ENCODE results near the gene CCNJL. TPM values are rescaled to one million over a fixed set of nuclear protein-coding genes. Genes with fewer than 3 reads are reported as not detected.
"Not testable (repeated sequence)": the region's sequence is repeated elsewhere in the genome, so short reads cannot be mapped to it uniquely, and the experiment has no call there.

Gene CCNJL
- polyA plus RNA-seq, 2 donors, result 0.44 to 0.59 TPM

DNA sequence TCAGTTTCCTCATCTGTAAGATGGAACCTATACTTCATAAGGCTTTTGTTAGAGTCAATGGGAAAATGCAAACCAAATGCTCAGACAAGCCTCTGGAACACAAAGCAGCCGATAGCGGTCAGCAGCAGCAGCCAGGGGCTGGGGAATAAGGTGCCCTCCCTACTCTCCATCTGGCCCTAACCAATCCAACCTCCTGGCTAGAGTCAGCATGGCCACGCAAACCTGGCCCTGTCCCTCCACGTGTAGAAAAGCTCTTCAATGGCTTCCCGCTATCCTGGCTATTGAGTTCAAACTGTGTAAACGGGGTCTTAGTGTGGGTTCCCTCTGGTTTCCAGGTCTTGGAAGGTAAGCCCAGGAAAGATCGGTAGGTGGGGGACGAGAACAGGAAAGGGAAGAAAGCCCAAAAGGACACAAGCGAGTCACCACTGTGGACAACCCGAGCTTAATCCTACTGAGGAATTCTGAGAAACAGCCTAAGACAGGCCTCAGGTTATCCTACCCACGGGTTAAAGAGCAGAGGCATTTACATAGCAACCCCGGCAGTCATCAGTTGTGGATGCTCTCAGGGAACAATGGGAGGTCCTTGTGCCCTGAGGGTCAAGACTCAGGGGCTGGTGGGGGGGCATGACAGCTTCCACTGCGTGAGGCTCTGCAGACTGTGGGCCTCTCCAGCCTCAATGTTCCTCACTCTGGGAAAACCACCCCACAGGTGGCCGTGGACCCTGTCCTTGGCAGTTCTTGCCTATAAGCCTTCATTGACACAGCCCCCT lies 52.2 kb downstream of the CCNJL start:
- WGBS, 2 donors, result 89% methylated on average over 14 of the region's 14 CpGs
- Histone ChIP-seq H3K27me3 (ENCODE audit: control insufficient read depth in 1 of 2, insufficient read depth in 2 of 2, low read length in 2 of 2) (no peaks in the 10 kb centered on the region), H3K4me3 (ENCODE audit: low read depth in 1 of 2, low read length in 2 of 2) (no peak overlapping the region), H3K4me1 (ENCODE audit: control insufficient read depth in 2 of 2, insufficient read depth in 2 of 2, low read length in 1 of 2) (no peaks in the 10 kb centered on the region), H3K9me3 (ENCODE audit: control insufficient read depth in 2 of 2, insufficient read depth in 1 of 2, low read depth in 1 of 2, low read length in 1 of 2) (no peaks in the 10 kb centered on the region), H3K27ac (ENCODE audit: low read depth in 2 of 2, low read length in 1 of 2) (no peak overlapping the region), H3K36me3 (ENCODE audit: control insufficient read depth in 2 of 2, insufficient read depth in 2 of 2, low read length in 1 of 2) (no peaks in the 10 kb centered on the region)

DNA sequence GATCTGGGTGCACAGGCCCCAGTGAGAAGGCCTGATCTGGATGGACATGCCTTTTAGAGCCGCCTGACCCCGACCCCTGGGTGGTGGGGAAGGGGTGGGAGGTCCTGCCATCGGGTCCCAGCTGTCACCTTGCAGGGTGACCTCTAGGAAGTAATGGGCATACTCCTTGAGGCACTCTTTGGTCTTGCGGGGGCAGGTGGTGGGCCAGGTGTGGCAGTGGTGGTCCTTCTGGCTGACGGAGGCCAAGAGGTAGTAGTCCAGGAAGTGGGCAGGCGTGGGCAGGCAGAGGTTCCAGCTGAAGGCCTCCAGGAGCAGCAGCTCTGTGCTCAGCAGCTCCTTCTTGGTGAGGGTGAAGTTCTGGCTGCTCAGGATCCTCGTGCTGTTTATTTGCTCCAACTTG lies 53.0 kb downstream of the CCNJL start:
- Histone ChIP-seq H3K9me3 (ENCODE audit: control insufficient read depth in 2 of 2, insufficient read depth in 1 of 2, low read depth in 1 of 2, low read length in 1 of 2) (no peaks in the 10 kb centered on the region), H3K36me3 (ENCODE audit: control insufficient read depth in 2 of 2, insufficient read depth in 2 of 2, low read length in 1 of 2) (no peaks in the 10 kb centered on the region), H3K27me3 (ENCODE audit: control insufficient read depth in 1 of 2, insufficient read depth in 2 of 2, low read length in 2 of 2) (no peaks in the 10 kb centered on the region), H3K4me3 (ENCODE audit: low read depth in 1 of 2, low read length in 2 of 2) (no peak overlapping the region), H3K4me1 (ENCODE audit: control insufficient read depth in 2 of 2, insufficient read depth in 2 of 2, low read length in 1 of 2) (no peaks in the 10 kb centered on the region), H3K27ac (ENCODE audit: low read depth in 2 of 2, low read length in 1 of 2) (no peak overlapping the region)
- WGBS, 2 donors, result 83 to 84% methylated on average over 7 of the region's 7 CpGs

DNA sequence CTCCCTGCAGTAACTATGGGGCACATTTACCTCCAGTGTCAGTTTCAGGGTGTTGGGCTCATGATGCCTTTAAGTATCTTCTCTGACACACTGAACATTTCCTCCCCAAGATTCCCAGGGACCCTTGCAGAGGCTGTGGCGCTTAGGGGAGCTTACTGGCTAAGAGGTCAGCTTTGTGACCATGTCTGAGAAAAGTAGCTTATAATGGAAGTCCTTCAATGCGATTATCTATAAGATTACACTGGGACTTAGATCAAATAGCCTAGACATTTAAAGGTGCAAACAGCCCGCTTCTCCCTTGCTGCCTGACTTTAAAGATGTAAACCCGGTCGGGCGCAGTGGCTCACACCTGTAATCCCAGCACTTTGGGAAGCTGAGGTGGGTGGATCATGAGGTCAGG lies 57.7 kb downstream of the CCNJL start:
- no peak overlapping the region for H3K4me3 ChIP-seq (ENCODE audit: low read depth in 1 of 2, low read length in 2 of 2)
- 94 to 96% methylated on average over 6 of the region's 6 CpGs for WGBS, 2 donors
- H3K9me3 ChIP-seq (ENCODE audit: control insufficient read depth in 2 of 2, insufficient read depth in 1 of 2, low read depth in 1 of 2, low read length in 1 of 2), result no peaks in the 10 kb centered on the region
- no peaks in the 10 kb centered on the region for H3K27me3 ChIP-seq (ENCODE audit: control insufficient read depth in 1 of 2, insufficient read depth in 2 of 2, low read length in 2 of 2)
- H3K27ac ChIP-seq (ENCODE audit: low read depth in 2 of 2, low read length in 1 of 2), result no peak overlapping the region
- peaks cover 2 to 5% of the 10 kb centered on the region in 2 donors for H3K4me1 ChIP-seq (ENCODE audit: control insufficient read depth in 2 of 2, insufficient read depth in 2 of 2, low read length in 1 of 2)
- no peaks in the 10 kb centered on the region for H3K36me3 ChIP-seq (ENCODE audit: control insufficient read depth in 2 of 2, insufficient read depth in 2 of 2, low read length in 1 of 2)

DNA sequence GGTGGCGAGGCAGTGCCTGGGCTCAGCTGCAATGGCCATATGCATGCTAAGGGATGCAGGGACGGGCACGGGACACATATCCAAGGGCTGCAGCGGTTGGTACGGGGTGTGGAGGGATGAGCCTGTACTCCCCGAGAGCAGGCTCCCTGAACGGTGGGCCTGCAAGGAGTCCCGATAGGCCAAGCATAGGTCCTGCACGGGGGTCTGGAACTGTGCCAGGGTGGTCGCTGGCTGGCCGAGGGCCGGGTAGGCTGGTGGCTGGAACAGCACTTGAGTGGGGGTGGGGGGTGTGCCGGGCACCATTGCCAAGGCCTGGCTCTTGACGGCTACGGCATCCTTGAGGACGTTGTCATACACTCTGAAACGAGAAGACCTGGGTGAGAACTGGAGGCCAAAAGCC lies 58.9 kb downstream of the CCNJL start:
- Histone ChIP-seq H3K4me1 (ENCODE audit: control insufficient read depth in 2 of 2, insufficient read depth in 2 of 2, low read length in 1 of 2) (peaks cover 2 to 5% of the 10 kb centered on the region in 2 donors), H3K9me3 (ENCODE audit: control insufficient read depth in 2 of 2, insufficient read depth in 1 of 2, low read depth in 1 of 2, low read length in 1 of 2) (no peaks in the 10 kb centered on the region), H3K36me3 (ENCODE audit: control insufficient read depth in 2 of 2, insufficient read depth in 2 of 2, low read length in 1 of 2) (no peaks in the 10 kb centered on the region), H3K27me3 (ENCODE audit: control insufficient read depth in 1 of 2, insufficient read depth in 2 of 2, low read length in 2 of 2) (no peaks in the 10 kb centered on the region), H3K4me3 (ENCODE audit: low read depth in 1 of 2, low read length in 2 of 2) (no peak overlapping the region), H3K27ac (ENCODE audit: low read depth in 2 of 2, low read length in 1 of 2) (no peak overlapping the region)
- 92% methylated on average over 16 to 17 of the region's 17 CpGs for WGBS, 2 donors

DNA sequence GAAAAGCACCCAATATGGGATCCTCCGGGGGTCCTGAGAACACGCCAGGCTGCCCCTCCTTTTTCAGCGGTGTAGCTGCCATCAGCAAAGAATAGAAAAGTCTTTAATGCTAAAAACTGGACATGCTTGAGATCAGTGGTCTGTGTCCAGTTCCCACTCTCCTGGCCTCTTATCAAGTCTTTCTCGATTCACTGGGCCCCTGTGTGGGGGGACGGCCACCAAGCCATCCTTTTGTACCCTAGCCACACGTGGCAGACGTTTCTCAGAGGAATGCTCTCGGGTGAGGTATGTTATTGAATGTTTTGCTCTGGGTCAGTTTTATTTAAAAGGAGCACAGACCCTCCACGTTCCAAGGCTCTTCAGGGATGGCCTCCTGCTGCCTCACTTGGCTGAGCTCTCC lies 59.4 kb downstream of the CCNJL start:
- H3K4me1 ChIP-seq (ENCODE audit: control insufficient read depth in 2 of 2, insufficient read depth in 2 of 2, low read length in 1 of 2), result peaks cover 2 to 5% of the 10 kb centered on the region in 2 donors
- H3K9me3 ChIP-seq (ENCODE audit: control insufficient read depth in 2 of 2, insufficient read depth in 1 of 2, low read depth in 1 of 2, low read length in 1 of 2), result no peaks in the 10 kb centered on the region
- no peaks in the 10 kb centered on the region for H3K36me3 ChIP-seq (ENCODE audit: control insufficient read depth in 2 of 2, insufficient read depth in 2 of 2, low read length in 1 of 2)

DNA sequence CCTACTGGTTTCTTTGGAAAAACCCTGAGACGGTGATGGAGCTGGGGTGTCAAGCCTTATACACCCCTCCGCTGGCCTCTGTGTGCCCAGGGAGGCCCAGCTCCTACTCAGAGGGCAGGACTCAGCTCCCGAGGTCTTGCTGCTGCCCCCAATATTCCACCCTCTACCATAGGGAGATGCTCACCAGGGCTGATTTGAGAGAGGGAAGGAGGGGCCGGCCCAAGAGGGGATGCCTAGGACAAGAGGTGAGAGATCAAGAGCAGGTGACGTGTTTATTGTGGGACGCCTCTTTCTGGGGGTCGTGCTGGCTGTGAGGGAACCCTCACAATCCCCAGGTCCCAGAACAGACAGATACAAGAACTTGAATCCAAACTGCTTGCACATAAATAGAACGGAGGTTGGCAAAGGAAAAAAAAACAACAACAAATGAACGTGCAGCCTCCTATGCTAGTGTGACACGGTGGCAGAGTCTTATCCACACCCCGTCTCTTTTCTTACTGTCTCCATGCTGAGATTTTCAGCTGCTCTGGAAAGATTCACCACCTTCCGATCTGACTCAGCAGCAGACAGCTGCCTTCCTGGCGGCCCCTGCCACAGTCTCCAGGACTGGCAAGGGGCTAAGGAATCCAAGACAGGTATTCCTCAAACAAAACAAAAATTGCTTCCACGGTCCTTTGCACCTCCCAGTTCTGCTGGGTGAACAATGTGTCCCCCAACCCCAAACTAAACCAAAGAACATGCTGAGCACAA lies 60.8 kb downstream of the CCNJL start:
- no peaks in the 10 kb centered on the region for H3K27me3 ChIP-seq (ENCODE audit: control insufficient read depth in 1 of 2, insufficient read depth in 2 of 2, low read length in 2 of 2)
- H3K36me3 ChIP-seq (ENCODE audit: control insufficient read depth in 2 of 2, insufficient read depth in 2 of 2, low read length in 1 of 2), result no peaks in the 10 kb centered on the region
- H3K4me3 ChIP-seq (ENCODE audit: low read depth in 1 of 2, low read length in 2 of 2), result no peak overlapping the region
- H3K9me3 ChIP-seq (ENCODE audit: control insufficient read depth in 2 of 2, insufficient read depth in 1 of 2, low read depth in 1 of 2, low read length in 1 of 2), result no peaks in the 10 kb centered on the region
- peaks cover 2 to 5% of the 10 kb centered on the region in 2 donors for H3K4me1 ChIP-seq (ENCODE audit: control insufficient read depth in 2 of 2, insufficient read depth in 2 of 2, low read length in 1 of 2)
- H3K27ac ChIP-seq (ENCODE audit: low read depth in 2 of 2, low read length in 1 of 2), result no peak overlapping the region
- WGBS, 2 donors, result 88% methylated on average over 14 of the region's 14 CpGs

More for the DNA sequence above, 59.4 kb downstream of the CCNJL start:
- no peak overlapping the region for H3K4me3 ChIP-seq (ENCODE audit: low read depth in 1 of 2, low read length in 2 of 2)
- H3K27ac ChIP-seq (ENCODE audit: low read depth in 2 of 2, low read length in 1 of 2), result no peak overlapping the region
- 87 to 90% methylated on average over 9 of the region's 9 CpGs for WGBS, 2 donors
- H3K27me3 ChIP-seq (ENCODE audit: control insufficient read depth in 1 of 2, insufficient read depth in 2 of 2, low read length in 2 of 2), result no peaks in the 10 kb centered on the region

DNA sequence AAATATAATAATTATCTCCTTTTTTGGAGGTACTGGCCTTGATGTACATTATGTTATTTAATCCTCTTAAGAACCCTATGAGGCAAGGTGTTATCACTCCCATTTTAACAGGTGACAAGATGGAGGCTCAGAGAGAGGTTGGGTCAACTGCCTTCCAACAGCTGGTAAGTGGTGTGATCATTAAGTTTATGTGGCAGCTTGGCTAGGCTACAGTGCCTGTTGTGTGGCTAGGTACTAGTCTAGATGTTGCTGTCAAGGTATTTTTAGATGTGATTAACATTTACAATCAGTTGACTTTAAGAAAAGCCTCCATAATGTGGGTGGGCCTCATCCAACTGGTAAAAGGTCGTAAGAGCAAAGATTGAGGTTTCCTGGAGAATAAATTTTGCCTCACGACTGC lies 61.5 kb downstream of the CCNJL start:
- 73 to 88% methylated on average over 2 of the region's 2 CpGs for WGBS, 2 donors
- H3K4me1 ChIP-seq (ENCODE audit: control insufficient read depth in 2 of 2, insufficient read depth in 2 of 2, low read length in 1 of 2), result peaks cover 2 to 5% of the 10 kb centered on the region in 2 donors

DNA sequence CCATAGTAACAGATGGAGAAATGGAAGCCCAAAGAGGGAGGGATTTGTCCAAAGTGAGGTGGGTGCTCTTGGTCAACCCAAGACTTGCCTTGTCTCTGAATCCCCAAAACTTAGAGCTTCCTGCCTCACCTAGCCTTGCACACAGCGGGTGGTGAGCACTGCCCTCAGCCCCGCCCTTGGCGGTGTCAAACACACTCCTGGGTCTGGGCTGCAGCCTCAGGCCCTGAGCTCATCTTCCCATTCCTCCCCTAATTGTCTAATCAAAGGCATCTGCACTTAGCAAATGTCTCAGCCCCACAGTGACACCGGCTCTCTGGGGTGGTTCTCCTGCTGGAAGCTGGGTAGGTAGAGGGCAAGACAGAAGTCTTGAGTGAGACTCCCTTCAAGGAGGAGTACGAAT lies 62.1 kb downstream of the CCNJL start:
- Histone ChIP-seq H3K27me3 (ENCODE audit: control insufficient read depth in 1 of 2, insufficient read depth in 2 of 2, low read length in 2 of 2) (no peaks in the 10 kb centered on the region), H3K4me3 (ENCODE audit: low read depth in 1 of 2, low read length in 2 of 2) (no peak overlapping the region), H3K36me3 (ENCODE audit: control insufficient read depth in 2 of 2, insufficient read depth in 2 of 2, low read length in 1 of 2) (no peaks in the 10 kb centered on the region), H3K9me3 (ENCODE audit: control insufficient read depth in 2 of 2, insufficient read depth in 1 of 2, low read depth in 1 of 2, low read length in 1 of 2) (no peaks in the 10 kb centered on the region), H3K27ac (ENCODE audit: low read depth in 2 of 2, low read length in 1 of 2) (no peak overlapping the region), H3K4me1 (ENCODE audit: control insufficient read depth in 2 of 2, insufficient read depth in 2 of 2, low read length in 1 of 2) (peaks cover 2 to 5% of the 10 kb centered on the region in 2 donors)
- WGBS, 2 donors, result 90 to 91% methylated on average over 5 of the region's 5 CpGs

More for the DNA sequence above, 61.5 kb downstream of the CCNJL start:
- Histone ChIP-seq H3K9me3 (ENCODE audit: control insufficient read depth in 2 of 2, insufficient read depth in 1 of 2, low read depth in 1 of 2, low read length in 1 of 2) (no peaks in the 10 kb centered on the region), H3K27me3 (ENCODE audit: control insufficient read depth in 1 of 2, insufficient read depth in 2 of 2, low read length in 2 of 2) (no peaks in the 10 kb centered on the region), H3K4me3 (ENCODE audit: low read depth in 1 of 2, low read length in 2 of 2) (no peak overlapping the region), H3K27ac (ENCODE audit: low read depth in 2 of 2, low read length in 1 of 2) (no peak overlapping the region), H3K36me3 (ENCODE audit: control insufficient read depth in 2 of 2, insufficient read depth in 2 of 2, low read length in 1 of 2) (no peaks in the 10 kb centered on the region)

DNA sequence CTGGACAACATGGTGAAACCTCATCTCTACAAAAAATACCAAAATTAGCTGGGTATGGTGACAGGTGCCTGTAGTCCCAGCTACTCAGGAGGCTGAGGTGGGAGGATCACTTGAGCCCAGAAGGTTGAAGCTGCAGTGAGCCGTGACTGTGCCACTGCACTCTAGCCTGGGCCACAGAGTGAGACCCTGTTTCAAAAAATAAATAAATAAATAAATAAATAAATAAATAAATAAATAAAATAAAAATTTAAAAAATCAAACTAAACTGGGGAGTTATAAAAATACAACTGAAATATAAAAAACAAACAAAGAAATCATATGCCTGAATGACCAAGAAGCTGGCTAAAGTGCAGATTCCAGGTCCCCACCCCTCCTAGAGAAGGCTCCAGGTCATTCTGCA lies 62.8 kb downstream of the CCNJL start:
- 85 to 86% methylated on average over 1 of the region's 1 CpG for WGBS, 2 donors

More for the DNA sequence above, 62.8 kb downstream of the CCNJL start:
- H3K9me3 ChIP-seq (ENCODE audit: control insufficient read depth in 2 of 2, insufficient read depth in 1 of 2, low read depth in 1 of 2, low read length in 1 of 2); H3K36me3 ChIP-seq (ENCODE audit: control insufficient read depth in 2 of 2, insufficient read depth in 2 of 2, low read length in 1 of 2); H3K27ac ChIP-seq (ENCODE audit: low read depth in 2 of 2, low read length in 1 of 2); H3K4me3 ChIP-seq (ENCODE audit: low read depth in 1 of 2, low read length in 2 of 2); H3K4me1 ChIP-seq (ENCODE audit: control insufficient read depth in 2 of 2, insufficient read depth in 2 of 2, low read length in 1 of 2); H3K27me3 ChIP-seq (ENCODE audit: control insufficient read depth in 1 of 2, insufficient read depth in 2 of 2, low read length in 2 of 2): not testable (repeated sequence)

Measured in esophagus (tissue), 2 donors.